ENCODE results near the gene TMEM94. TPM values are rescaled to one million over a fixed set of nuclear protein-coding genes. Genes with fewer than 3 reads are reported as not detected.
A peak's percentile ranks its signal among the peaks of the same experiment; 100 is the strongest.

Gene TMEM94
- total RNA-seq (10 to 100 TPM; 29.9 to 53.3 (median 34.9) TPM), polyA plus RNA-seq (10 to 100 TPM; 55.4 to 64.9 TPM)

- Histone ChIP-seq H3K27me3 (no peaks in the 10 kb centered on the region), H3K4me3 (peak within 1 kb of the TSS; percentile 80 to 94 (median 82)), H3K9me3 (no peaks in the 10 kb centered on the region), H3K27ac (peak within 1 kb of the TSS; percentile 41 to 87 (median 77)), H3K4me1 (peaks cover 0 to 15% (median 4%) of the 10 kb centered on the region in 3 donors), H3K36me3 (no peaks in the 10 kb centered on the region)
- no peak for TF ChIP-seq CTCF (IDR thresholded peaks at IDR 0.05)
- ATAC-seq (peak; percentile 97 to 100 (median 100)), FAIRE-seq (peak; percentile 41), DNase-seq (peak; percentile 87 to 97 (median 94))
- 0% methylated on average over 31 to 33 of the region's 33 CpGs for WGBS, 2 donors
- intact Hi-C loops (cut with DNase I) = no loop called here
Observed at GRCh38 chr17:75456417-75457046, at the start of gene TMEM94. Gene TMEM94, plus strand, starts transcription at chr17:75456635. Its CDS starts 15,271 bp downstream, at chr17:75471906.

GRCh38 chr17:75407655-75408352 is 48.6 kb upstream of the TMEM94 start:
- 77 to 93% methylated on average over 2 of the region's 2 CpGs for WGBS, 2 donors
- Histone ChIP-seq H3K36me3 (no peaks in the 10 kb centered on the region), H3K27ac (no peak overlapping the region), H3K27me3 (no peaks in the 10 kb centered on the region), H3K9me3 (no peaks in the 10 kb centered on the region), H3K4me1 (peaks cover 6 to 14% (median 7%) of the 10 kb centered on the region in 3 donors), H3K4me3 (no peak overlapping the region)
- intact Hi-C loops (cut with DNase I) = loop anchor here in 1 of 3 donors (5.0 kb wide), 1 partner anchor 86 kb away; no protein-coding TSS in a partner anchor
- FAIRE-seq (no peak), ATAC-seq (no peak), DNase-seq (no peak)
- no peak for TF ChIP-seq CTCF (IDR thresholded peaks at IDR 0.05)

- TF ChIP-seq CTCF (IDR thresholded peaks at IDR 0.05) = no peak
- 53 to 63% methylated on average over 4 of the region's 4 CpGs for WGBS, 2 donors
- DNase-seq (no peak), ATAC-seq (no peak), FAIRE-seq (no peak)
- Histone ChIP-seq H3K27me3 (no peaks in the 10 kb centered on the region), H3K27ac (no peak overlapping the region), H3K4me3 (no peak overlapping the region), H3K9me3 (no peaks in the 10 kb centered on the region), H3K36me3 (no peaks in the 10 kb centered on the region), H3K4me1 (peaks cover 6 to 7% (median 7%) of the 10 kb centered on the region in 3 donors)
- intact Hi-C loops (cut with DNase I) = loop anchor here in 1 of 3 donors (5.0 kb wide), 1 partner anchor 88 kb away; no protein-coding TSS in a partner anchor
Observed at GRCh38 chr17:75410141-75410540, 46.3 kb upstream of the TMEM94 start.

- intact Hi-C loops (cut with DNase I) = loop anchor here in 1 of 3 donors (5.0 kb wide), 1 partner anchor 89 kb away; no protein-coding TSS in a partner anchor
- Histone ChIP-seq H3K4me1 (peaks cover 2 to 3% (median 2%) of the 10 kb centered on the region in 3 donors), H3K36me3 (no peaks in the 10 kb centered on the region), H3K9me3 (no peaks in the 10 kb centered on the region), H3K27ac (no peak overlapping the region), H3K27me3 (no peaks in the 10 kb centered on the region), H3K4me3 (no peak overlapping the region)
- TF ChIP-seq CTCF (IDR thresholded peaks at IDR 0.05) = no peak
- WGBS, 2 donors = 80 to 84% methylated on average over 5 of the region's 5 CpGs
- DNase-seq = no peak
- ATAC-seq = no peak
- no peak for FAIRE-seq
Observed at GRCh38 chr17:75411328-75412067, 44.9 kb upstream of the TMEM94 start.
